Measurements from ENCODE around the gene STX11. TPM values are rescaled to one million over a fixed set of nuclear protein-coding genes. Genes with fewer than 3 reads are reported as not detected.

Gene STX11
- total RNA-seq, 1 experiment from 2014 or later = 1.3 TPM

DNA sequence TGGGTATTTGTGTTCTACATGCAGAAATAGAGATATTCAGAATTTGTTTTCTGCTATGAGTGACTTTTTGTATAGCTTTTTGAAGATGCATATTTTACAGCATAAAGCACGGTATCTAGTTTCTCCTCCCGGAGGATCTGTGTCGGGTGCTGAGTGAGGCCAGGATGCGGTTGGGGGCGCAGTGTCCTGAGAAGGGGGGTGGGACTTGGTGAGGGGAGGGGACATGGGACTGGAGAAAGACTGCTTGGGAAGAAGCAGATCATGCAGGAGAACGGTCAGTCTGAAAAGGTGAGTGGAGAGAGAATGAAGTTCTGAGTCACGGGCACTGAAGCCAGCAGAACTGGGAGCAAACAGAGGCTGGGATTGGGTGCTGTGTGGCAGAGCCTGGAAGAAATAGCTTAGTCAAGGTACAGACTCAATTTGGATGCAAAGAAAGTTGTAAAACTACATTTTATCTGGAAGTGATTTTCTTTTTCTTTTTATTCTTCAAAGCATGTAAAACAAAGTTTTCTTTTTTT is 44.0 kb downstream of the STX11 start:
- Mint-ChIP-seq H3K4me3 (ENCODE audit: unreplicated experiment) (no peak overlapping the region), H3K27ac (ENCODE audit: unreplicated experiment) (no peak overlapping the region), H3K4me1 (ENCODE audit: low read depth, unreplicated experiment) (peaks cover 6% of the 10 kb centered on the region), H3K9me3 (ENCODE audit: unreplicated experiment) (peaks cover 22% of the 10 kb centered on the region), H3K27me3 (ENCODE audit: insufficient read depth, unreplicated experiment) (no peaks in the 10 kb centered on the region), H3K36me3 (ENCODE audit: insufficient read depth, unreplicated experiment) (no peaks in the 10 kb centered on the region)
- DNase-seq = no peak
- no peaks in the 10 kb centered on the region for H3K27me3 ChIP-seq (replicated peaks; ENCODE audit: control insufficient read depth, insufficient read depth, low read length)
- TF ChIP-seq, protein P1, sequence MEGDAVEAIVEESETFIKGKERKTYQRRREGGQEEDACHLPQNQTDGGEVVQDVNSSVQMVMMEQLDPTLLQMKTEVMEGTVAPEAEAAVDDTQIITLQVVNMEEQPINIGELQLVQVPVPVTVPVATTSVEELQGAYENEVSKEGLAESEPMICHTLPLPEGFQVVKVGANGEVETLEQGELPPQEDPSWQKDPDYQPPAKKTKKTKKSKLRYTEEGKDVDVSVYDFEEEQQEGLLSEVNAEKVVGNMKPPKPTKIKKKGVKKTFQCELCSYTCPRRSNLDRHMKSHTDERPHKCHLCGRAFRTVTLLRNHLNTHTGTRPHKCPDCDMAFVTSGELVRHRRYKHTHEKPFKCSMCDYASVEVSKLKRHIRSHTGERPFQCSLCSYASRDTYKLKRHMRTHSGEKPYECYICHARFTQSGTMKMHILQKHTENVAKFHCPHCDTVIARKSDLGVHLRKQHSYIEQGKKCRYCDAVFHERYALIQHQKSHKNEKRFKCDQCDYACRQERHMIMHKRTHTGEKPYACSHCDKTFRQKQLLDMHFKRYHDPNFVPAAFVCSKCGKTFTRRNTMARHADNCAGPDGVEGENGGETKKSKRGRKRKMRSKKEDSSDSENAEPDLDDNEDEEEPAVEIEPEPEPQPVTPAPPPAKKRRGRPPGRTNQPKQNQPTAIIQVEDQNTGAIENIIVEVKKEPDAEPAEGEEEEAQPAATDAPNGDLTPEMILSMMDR (IDR thresholded peaks at IDR 0.05; ENCODE audit: insufficient read depth in 1 of 2, low read depth in 1 of 2, low read length in 1 of 2, severe bottlenecking in 1 of 2, unreplicated experiment in 1 of 2) = no peak
- H3K9me3 ChIP-seq = no peaks in the 10 kb centered on the region
- peaks cover 12% of the 10 kb centered on the region for H3K4me1 ChIP-seq
- CTCF ChIA-PET = no interaction called here
- POLR2A ChIA-PET = no interaction called here
- no peak overlapping the region for H3K4me3 ChIP-seq (ENCODE audit: low read depth, low read length)
- H3K36me3 ChIP-seq (ENCODE audit: control insufficient read depth, insufficient read depth, low read length) = no peaks in the 10 kb centered on the region
- intact Hi-C loops (cut with micrococcal nuclease; ENCODE audit: unreplicated experiment) = no loop called here
- no TSS peak for BruUV-seq (replicated peaks)

DNA sequence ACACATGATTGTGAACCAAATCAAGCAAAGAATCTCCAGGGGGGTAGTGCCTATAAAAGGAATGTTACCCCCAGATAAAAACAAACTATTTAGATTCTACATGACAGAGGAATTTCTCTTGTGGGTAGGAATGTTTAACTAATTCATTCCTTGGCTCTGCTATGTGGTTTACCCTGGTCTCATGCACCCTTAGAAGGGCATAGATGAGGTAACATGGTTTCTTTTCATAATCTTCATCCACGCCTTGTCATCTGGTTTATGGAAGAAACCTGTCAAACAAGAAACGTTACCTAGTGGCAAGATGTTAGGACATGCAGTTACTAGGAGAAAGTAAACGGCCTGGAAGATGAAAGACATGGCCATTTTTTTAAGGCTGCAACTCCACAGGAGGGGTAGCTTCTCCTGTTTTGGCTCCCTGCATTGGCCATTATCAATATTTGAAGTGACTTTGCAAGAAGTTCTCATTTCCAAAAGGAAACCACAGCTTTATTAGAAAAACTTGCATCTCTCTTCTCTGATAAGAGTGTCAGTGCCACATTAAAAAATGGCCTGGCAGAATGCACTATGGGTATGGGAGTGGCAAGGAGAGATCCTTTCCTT is 45.5 kb downstream of the STX11 start:
- no peaks in the 10 kb centered on the region for H3K36me3 ChIP-seq (ENCODE audit: control insufficient read depth, insufficient read depth, low read length)
- peak overlapping the region; percentile 48 for H3K27ac Mint-ChIP-seq (ENCODE audit: unreplicated experiment)
- ChIA-PET CTCF (no interaction called here), POLR2A (no interaction called here)
- no peaks in the 10 kb centered on the region for H3K27me3 ChIP-seq (replicated peaks; ENCODE audit: control insufficient read depth, insufficient read depth, low read length)
- H3K4me1 ChIP-seq = peaks cover 12% of the 10 kb centered on the region
- no peaks in the 10 kb centered on the region for H3K36me3 Mint-ChIP-seq (ENCODE audit: insufficient read depth, unreplicated experiment)
- peaks cover 24% of the 10 kb centered on the region for H3K9me3 Mint-ChIP-seq (ENCODE audit: unreplicated experiment)
- no peak overlapping the region for H3K4me3 Mint-ChIP-seq (ENCODE audit: unreplicated experiment)
- DNase-seq = peak in 1 of 2 experiments; percentile 60
- BruUV-seq (replicated peaks) = no TSS peak
- no peak overlapping the region for H3K4me3 ChIP-seq (ENCODE audit: low read depth, low read length)
- TF ChIP-seq, protein P1 (IDR thresholded peaks at IDR 0.05; ENCODE audit: insufficient read depth in 1 of 2, low read depth in 1 of 2, low read length in 1 of 2, severe bottlenecking in 1 of 2, unreplicated experiment in 1 of 2) = no peak
- intact Hi-C loops (cut with micrococcal nuclease; ENCODE audit: unreplicated experiment) = loop anchor here (1.0 to 5.0 kb wide), 2 partner anchors 21 to 38 kb away; no protein-coding TSS in a partner anchor
- H3K27me3 Mint-ChIP-seq (ENCODE audit: insufficient read depth, unreplicated experiment) = no peaks in the 10 kb centered on the region
- peaks cover 6% of the 10 kb centered on the region for H3K4me1 Mint-ChIP-seq (ENCODE audit: low read depth, unreplicated experiment)
- H3K9me3 ChIP-seq = no peaks in the 10 kb centered on the region

DNA sequence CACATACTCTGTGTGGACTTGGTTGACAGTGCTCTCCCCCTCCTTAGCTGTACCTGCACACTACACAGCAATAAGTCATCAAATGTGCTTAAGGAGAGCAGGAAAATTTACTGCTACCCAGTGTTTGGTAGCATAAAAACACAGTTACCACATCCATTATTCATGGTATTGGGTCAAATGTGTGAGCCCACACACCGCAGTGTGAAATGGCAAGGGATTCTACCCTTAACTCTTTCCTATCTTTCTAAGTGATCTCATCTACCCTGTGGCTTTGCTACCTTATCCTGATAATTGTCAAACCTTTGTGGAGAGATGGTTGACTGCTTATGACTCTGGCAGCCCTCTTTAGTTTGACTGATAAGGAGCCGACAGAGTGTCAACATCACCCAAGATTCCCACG is 47.6 kb downstream of the STX11 start:
- no peak overlapping the region for H3K4me3 Mint-ChIP-seq (ENCODE audit: unreplicated experiment)
- ChIA-PET CTCF (no interaction called here), POLR2A (no interaction called here)
- Histone ChIP-seq H3K27me3 (replicated peaks; ENCODE audit: control insufficient read depth, insufficient read depth, low read length) (no peaks in the 10 kb centered on the region), H3K4me1 (peaks cover 12% of the 10 kb centered on the region), H3K9me3 (peaks cover 5% of the 10 kb centered on the region; the same call in 1 of the 2 replicates), H3K4me3 (ENCODE audit: low read depth, low read length) (no peak overlapping the region), H3K36me3 (ENCODE audit: control insufficient read depth, insufficient read depth, low read length) (no peaks in the 10 kb centered on the region)
- H3K27me3 Mint-ChIP-seq (ENCODE audit: insufficient read depth, unreplicated experiment) = no peaks in the 10 kb centered on the region
- peaks cover 31% of the 10 kb centered on the region for H3K9me3 Mint-ChIP-seq (ENCODE audit: unreplicated experiment)
- TF ChIP-seq, protein P1 (IDR thresholded peaks at IDR 0.05; ENCODE audit: insufficient read depth in 1 of 2, low read depth in 1 of 2, low read length in 1 of 2, severe bottlenecking in 1 of 2, unreplicated experiment in 1 of 2) = no peak
- no peaks in the 10 kb centered on the region for H3K36me3 Mint-ChIP-seq (ENCODE audit: insufficient read depth, unreplicated experiment)
- intact Hi-C loops (cut with micrococcal nuclease; ENCODE audit: unreplicated experiment) = loop anchor here (5.0 kb wide), 1 partner anchor 41 kb away; no protein-coding TSS in a partner anchor
- H3K4me1 Mint-ChIP-seq (ENCODE audit: low read depth, unreplicated experiment) = peaks cover 2% of the 10 kb centered on the region
- no peak overlapping the region for H3K27ac Mint-ChIP-seq (ENCODE audit: unreplicated experiment)
- BruUV-seq (replicated peaks) = no TSS peak
- no peak for DNase-seq

Measured in Caco-2 (cell line).